ENCODE results near the gene RASGRF1. TPM values are rescaled to one million over a fixed set of nuclear protein-coding genes. Genes with fewer than 3 reads are reported as not detected.

Gene RASGRF1
- total and polyA plus RNA-seq, 2 experiments from 2014 or later, result 0.05 to 0.24 TPM

GRCh38 chr15:78998526-78998925 is 92.1 kb downstream of the RASGRF1 start:
- H3K4me2 ChIP-seq, result no peak overlapping the region
- H3K27ac Mint-ChIP-seq, result no peak overlapping the region
- ATAC-seq, result no peak
- no peaks in the 10 kb centered on the region for H3K79me2 ChIP-seq (replicated peaks; ENCODE audit: insufficient read depth)
- H2AFZ ChIP-seq, result no peak overlapping the region
- H3K27ac ChIP-seq (ENCODE audit: low read depth), result no peak overlapping the region
- no peaks in the 10 kb centered on the region for H3K36me3 Mint-ChIP-seq (ENCODE audit: low read depth)
- H3K4me3 Mint-ChIP-seq, result no peak overlapping the region
- H3K27me3 Mint-ChIP-seq (ENCODE audit: insufficient read depth, low read depth, poor library complexity), result peaks cover 12% of the 10 kb centered on the region
- no peaks in the 10 kb centered on the region for H4K20me1 ChIP-seq (replicated peaks; ENCODE audit: insufficient read depth)
- TF ChIP-seq, protein P1, sequence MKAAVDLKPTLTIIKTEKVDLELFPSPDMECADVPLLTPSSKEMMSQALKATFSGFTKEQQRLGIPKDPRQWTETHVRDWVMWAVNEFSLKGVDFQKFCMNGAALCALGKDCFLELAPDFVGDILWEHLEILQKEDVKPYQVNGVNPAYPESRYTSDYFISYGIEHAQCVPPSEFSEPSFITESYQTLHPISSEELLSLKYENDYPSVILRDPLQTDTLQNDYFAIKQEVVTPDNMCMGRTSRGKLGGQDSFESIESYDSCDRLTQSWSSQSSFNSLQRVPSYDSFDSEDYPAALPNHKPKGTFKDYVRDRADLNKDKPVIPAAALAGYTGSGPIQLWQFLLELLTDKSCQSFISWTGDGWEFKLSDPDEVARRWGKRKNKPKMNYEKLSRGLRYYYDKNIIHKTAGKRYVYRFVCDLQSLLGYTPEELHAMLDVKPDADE (IDR thresholded peaks at IDR 0.05), result no peak
- no peak for TF ChIP-seq EZH2phosphoT487 (IDR thresholded peaks at IDR 0.05; ENCODE audit: unreplicated experiment)
- no peak for TF ChIP-seq ZNF331 (CRISPR knock-in tag; IDR thresholded peaks at IDR 0.05; ENCODE audit: low read depth)
- TF ChIP-seq STAT1 (IDR thresholded peaks at IDR 0.05; ENCODE audit: unreplicated experiment), result no peak
- TF ChIP-seq JUNB (IDR thresholded peaks at IDR 0.05; ENCODE audit: unreplicated experiment), result no peak
- TF ChIP-seq ZNF114 (CRISPR knock-in tag; IDR thresholded peaks at IDR 0.05), result no peak
- no peak for TF ChIP-seq POLR2AphosphoS5 (IDR thresholded peaks at IDR 0.05; ENCODE audit: low read depth)
- no peak for TF ChIP-seq REST (IDR thresholded peaks at IDR 0.05; ENCODE audit: unreplicated experiment)
- TF ChIP-seq CTCF (conservative IDR thresholded peaks at IDR 0.05; ENCODE audit: low read depth in 2 of 2), result no peak
- H3K4me1 ChIP-seq (ENCODE audit: insufficient read depth), result no peaks in the 10 kb centered on the region
- H3K4me3 ChIP-seq, result no peak overlapping the region
- H3K9me3 Mint-ChIP-seq, result no peaks in the 10 kb centered on the region
- DNase-seq (ENCODE audit: low spot score), result no peak
- no peaks in the 10 kb centered on the region for H3K27me3 ChIP-seq (ENCODE audit: insufficient read depth)
- no peaks in the 10 kb centered on the region for H3K36me3 ChIP-seq (ENCODE audit: insufficient read depth)
- H3K9me2 ChIP-seq (ENCODE audit: insufficient read depth), result no peaks in the 10 kb centered on the region
- no peaks in the 10 kb centered on the region for H3F3A ChIP-seq (replicated peaks; ENCODE audit: low read depth)
- peaks cover 12% of the 10 kb centered on the region for H3K4me1 Mint-ChIP-seq

GRCh38 chr15:78997981-78998499 is 92.5 kb downstream of the RASGRF1 start:
- Histone ChIP-seq H2AFZ (no peak overlapping the region), H3K27me3 (ENCODE audit: insufficient read depth) (no peaks in the 10 kb centered on the region), H4K20me1 (replicated peaks; ENCODE audit: insufficient read depth) (no peaks in the 10 kb centered on the region), H3K79me2 (replicated peaks; ENCODE audit: insufficient read depth) (no peaks in the 10 kb centered on the region), H3F3A (replicated peaks; ENCODE audit: low read depth) (no peaks in the 10 kb centered on the region), H3K4me1 (ENCODE audit: insufficient read depth) (no peaks in the 10 kb centered on the region), H3K4me3 (no peak overlapping the region), H3K9me2 (ENCODE audit: insufficient read depth) (no peaks in the 10 kb centered on the region), H3K4me2 (no peak overlapping the region), H3K27ac (ENCODE audit: low read depth) (no peak overlapping the region), H3K36me3 (ENCODE audit: insufficient read depth) (no peaks in the 10 kb centered on the region)
- H3K4me3 Mint-ChIP-seq, result no peak overlapping the region
- peaks cover 12% of the 10 kb centered on the region for H3K4me1 Mint-ChIP-seq
- peaks cover 3% of the 10 kb centered on the region; the same call in 1 of the 3 replicates for H3K9me3 Mint-ChIP-seq
- no peak for DNase-seq (ENCODE audit: low spot score)
- H3K36me3 Mint-ChIP-seq (ENCODE audit: low read depth), result no peaks in the 10 kb centered on the region
- peaks cover 12% of the 10 kb centered on the region for H3K27me3 Mint-ChIP-seq (ENCODE audit: insufficient read depth, low read depth, poor library complexity)
- no peak overlapping the region for H3K27ac Mint-ChIP-seq
- no peak for ATAC-seq
- no peak for TF ChIP-seq CTCF (conservative IDR thresholded peaks at IDR 0.05; ENCODE audit: low read depth in 2 of 2)

Data from GM23338 (cell line).